GM12892 (cell line): ENCODE data around the gene RPS6KB2.

ENCODE experiments used
- POLR2A ChIP-seq: IDR thresholded peaks from 2 replicates; pipeline ENCODE4 v1.6.1; 2011; ENCODE audit warnings: low read depth, low read length, control low read depth
- POLR2AphosphoS5 ChIP-seq: IDR thresholded peaks from 2 replicates; pipeline ENCODE4 v1.6.1; 2011; ENCODE audit warnings: low read depth, low read length, control low read depth

- 0 out of 2 replicates have a peak, but pooled peaks have one; percentile 4 for TF ChIP-seq POLR2A
- no peak for TF ChIP-seq POLR2AphosphoS5
Measured at GRCh38 chr11:67396259-67396581, 32.1 kb upstream of the RPS6KB2 start.
